Choroid plexus epithelial cell (primary cell): ENCODE measurements around the gene MICB.

Experiments
- DNase-seq: peaks from one replicate; pipeline ENCODE4 v3.0.0-alpha.2; 2010; ENCODE audit warnings: low read depth
- H3K4me3 ChIP-seq: 2 replicates; pipeline ENCODE4 v1.5.1; 2011; ENCODE audit warnings: low read depth, mild to moderate bottlenecking, control low read depth, low read length, moderate library complexity
- CTCF ChIP-seq: conservative IDR thresholded peaks from 2 replicates; pipeline ENCODE4 v1.5.1; 2011; ENCODE audit warnings: low read depth, mild to moderate bottlenecking, control low read depth, inconsistent platforms, low read length, moderate library complexity

Gene MICB

DNA sequence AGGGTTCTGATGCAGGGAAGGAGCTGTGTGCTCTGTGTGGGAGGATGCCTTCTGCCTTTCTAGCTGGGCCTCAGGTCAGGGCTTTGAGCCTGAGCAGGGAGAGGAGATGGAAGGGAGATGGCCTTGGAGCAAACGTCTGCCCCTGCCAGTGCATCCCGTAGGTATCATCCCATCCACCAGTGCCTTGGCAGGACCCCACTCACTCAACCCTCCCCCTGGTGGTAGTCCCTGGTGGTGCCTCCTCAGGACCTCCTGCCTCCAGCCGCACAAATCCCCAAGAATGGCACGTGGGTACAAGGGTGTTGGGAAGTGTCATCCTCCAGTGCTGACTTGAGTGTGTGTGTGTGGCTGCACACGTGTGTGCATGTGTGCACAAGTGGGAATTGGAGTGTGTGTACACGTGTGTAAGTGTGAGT lies 23.1 kb upstream of the MICB start:
- DNase-seq = no peak
- no peak overlapping the region for H3K4me3 ChIP-seq
- TF ChIP-seq CTCF = peak; percentile 49

DNA sequence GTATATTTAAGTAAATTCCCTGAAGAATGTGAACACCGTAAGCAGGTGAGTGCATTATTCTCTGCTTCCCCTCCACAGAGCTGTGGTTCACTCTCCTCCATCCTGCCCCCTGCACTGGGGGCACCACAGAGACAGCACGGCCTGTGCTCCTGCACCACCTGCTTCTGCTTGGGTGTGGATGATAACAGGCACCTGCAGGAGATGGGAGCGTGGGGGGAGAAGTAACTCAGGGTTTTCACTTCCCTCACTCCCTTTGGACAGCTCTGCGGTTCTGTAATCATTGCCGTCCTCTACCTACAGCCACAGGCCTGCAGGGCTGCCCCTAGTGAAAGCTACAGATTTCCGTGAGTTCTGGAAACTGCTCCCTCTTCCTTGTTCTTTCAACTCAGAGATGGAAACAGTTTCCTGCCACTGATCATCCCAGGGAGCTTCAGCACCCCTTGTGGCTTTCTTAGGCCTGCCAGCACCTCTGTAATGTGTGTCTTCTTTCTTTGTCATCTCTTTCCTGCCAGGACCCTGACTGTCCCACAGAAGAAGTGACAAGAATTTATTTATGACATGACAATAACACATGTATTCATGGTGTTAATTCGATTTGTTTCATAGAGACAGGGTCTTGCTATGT lies 21.3 kb upstream of the MICB start:
- peak; percentile 22 for TF ChIP-seq CTCF
- no peak for DNase-seq
- no peak overlapping the region for H3K4me3 ChIP-seq

- DNase-seq = no peak
- TF ChIP-seq CTCF = no peak
- H3K4me3 ChIP-seq = no peak overlapping the region
Measured at GRCh38 chr6:31477521-31477920, 20.4 kb upstream of the MICB start.

DNA sequence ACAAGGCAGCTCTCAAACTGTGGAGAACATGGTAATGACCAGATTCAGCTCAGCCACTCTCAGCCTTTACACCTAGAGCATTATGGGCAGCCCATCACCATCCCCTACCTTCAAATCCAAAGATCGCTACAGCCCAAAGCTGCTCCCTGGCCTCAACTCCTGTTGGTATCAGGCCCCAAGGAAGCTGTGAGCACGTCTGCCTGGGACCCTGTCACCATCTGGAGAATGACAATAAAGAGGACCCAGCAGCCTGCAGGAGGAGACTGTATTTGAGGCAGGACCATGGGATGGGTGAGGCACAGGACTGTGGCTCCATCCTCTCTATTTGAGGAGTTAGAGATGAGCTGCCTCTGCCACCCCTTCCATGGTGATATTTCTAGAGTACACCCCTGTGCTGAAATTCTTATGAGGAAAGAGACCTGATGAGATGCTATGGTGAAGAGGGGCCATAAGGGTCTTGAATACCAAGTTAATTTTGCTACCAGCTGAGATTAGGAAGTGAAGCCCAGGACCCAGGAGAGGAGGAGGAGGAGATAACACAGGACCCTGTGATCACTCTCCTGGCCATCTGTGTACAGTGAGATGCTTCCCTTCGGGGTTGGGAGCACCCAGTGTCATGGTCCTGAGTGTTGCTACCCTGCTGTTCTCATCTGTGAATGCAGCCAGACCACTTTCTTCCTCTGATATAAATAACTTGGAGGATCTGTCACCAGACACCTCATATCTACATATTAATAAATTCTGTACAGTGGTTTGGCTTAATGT lies 19.6 kb upstream of the MICB start:
- no peak for DNase-seq
- TF ChIP-seq CTCF = no peak

DNA sequence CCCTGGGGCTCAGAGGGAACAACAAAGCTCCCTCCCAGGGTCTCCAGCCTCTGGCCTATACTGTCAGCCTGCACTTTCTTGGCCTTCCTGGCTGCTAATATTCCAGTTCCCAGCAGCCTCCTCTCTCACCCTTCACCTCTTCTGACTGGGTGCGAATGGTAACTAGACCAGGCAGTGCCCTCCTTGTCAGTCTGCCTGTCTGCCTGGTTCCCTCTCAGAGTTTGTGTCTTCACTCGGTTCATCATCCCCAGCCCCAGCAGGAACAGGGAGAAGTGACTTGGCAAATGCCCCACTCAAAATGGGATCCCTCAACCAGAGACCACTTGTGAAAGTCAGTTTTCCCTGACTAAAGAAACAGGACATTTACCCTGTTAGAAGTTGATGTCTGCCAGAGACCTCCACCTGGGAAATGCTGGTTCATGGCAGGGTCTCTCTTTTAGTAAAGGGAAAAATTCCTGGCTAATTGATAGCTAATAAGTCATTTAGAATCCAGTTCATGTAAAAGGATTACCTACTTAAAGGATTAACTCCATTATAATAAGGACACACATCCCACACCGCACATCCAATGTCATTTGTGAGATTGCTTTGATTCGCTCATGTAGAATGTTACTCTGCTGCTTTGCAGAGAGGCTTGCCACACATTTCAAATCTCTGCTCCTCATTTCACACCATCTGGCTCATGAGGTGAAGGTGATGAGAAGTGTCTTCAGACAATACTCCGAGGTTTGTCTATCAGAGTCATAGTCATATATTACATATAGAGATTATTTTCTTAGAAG lies 18.6 kb upstream of the MICB start:
- H3K4me3 ChIP-seq = no peak overlapping the region
- DNase-seq = no peak
- no peak for TF ChIP-seq CTCF

More for the DNA sequence above, 19.6 kb upstream of the MICB start:
- H3K4me3 ChIP-seq = no peak overlapping the region

- TF ChIP-seq CTCF = no peak
- DNase-seq = no peak
- H3K4me3 ChIP-seq = no peak overlapping the region
Measured at GRCh38 chr6:31479933-31480535, 17.9 kb upstream of the MICB start.
